Measurements from ENCODE around the gene DOK6.

The DOK6 gene

DNA sequence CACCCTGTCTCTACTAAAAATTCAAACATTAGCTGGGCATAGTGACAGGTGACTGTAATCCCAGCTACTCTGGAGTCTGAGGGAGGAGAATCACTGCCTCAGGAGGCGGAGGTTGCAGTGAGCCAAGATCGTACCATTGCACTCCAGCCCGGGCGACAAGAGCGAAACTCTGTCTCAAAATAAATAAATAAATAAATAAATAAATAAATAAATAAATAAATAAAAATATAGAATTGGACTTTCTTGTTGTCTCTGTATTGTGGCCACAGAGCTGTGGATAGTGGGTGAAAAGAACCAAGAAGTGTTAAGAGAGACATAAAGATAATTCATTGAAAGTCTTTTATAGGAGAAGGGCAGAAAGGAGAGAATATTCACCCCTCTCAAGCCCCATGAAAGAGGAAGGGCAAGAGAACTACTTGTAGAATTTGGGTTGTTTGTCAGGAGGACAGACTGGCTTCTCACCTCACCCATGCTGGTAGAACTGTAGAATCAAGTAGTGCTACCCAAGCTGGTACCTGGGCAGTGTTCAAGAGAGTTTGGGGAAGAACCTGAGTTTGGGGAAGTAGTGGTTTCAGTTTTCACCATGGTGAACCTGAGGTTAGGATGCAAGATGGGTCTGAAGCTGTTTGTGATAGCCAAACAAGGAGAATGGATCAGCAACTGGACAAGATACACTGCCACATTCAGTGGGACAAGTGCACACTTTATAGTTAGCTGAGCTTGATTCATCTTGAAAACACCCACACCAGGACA lies 290.5 kb downstream of the DOK6 start:
- no peak for DNase-seq (ENCODE audit: low read depth in 1 of 2, low spot score in 1 of 2)
- no peak for TF ChIP-seq JUND (IDR thresholded peaks at IDR 0.05; ENCODE audit: low read depth)
- in situ Hi-C loops (cut with HindIII; ENCODE audit: low pct_unique_long_range_greater_than_20kb, low sequenced_read_pairs), result no loop called here

DNA sequence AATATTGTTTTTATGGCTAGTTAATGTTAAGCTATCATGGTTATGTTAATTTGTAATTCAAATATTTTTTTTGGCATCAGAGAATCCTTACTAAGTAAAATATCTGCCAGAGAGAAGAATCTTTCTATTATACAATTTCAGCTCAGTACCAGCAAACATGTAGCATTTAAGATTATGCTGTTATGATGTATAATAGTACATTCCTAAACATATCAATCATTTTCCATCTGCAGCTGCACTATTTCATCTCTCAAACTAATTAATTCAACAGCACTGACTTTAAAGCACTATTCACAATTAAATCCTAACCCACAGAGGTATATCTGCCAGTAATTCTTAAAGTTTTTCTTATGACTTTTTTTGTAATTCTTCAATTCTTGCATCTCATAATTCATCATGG lies 296.4 kb downstream of the DOK6 start:
- TF ChIP-seq JUND (IDR thresholded peaks at IDR 0.05; ENCODE audit: low read depth), result no peak
- in situ Hi-C loops (cut with HindIII; ENCODE audit: low pct_unique_long_range_greater_than_20kb, low sequenced_read_pairs), result no loop called here
- no peak for DNase-seq (ENCODE audit: low read depth in 1 of 2, low spot score in 1 of 2)

DNA sequence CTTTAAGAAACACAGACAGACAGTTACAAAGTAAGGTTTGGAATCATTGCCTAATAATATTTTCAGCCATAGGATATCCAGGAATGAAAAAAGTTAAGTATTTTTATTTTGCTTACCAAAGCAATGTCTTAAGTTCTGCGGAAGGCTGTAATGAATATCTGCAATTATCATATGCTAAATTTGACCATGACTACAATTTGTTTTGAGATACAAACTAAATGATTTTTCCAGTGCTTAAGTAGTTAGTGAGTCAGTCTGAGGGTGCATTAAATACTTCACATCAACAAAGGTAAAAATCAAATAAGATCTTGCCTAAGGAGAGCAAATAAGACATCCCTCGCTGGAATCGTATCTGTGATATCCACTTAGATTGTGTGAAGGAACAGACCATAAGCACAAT lies 297.0 kb downstream of the DOK6 start:
- no peak for DNase-seq (ENCODE audit: low read depth in 1 of 2, low spot score in 1 of 2)
- no peak for TF ChIP-seq JUND (IDR thresholded peaks at IDR 0.05; ENCODE audit: low read depth)

GRCh38 chr18:69701305-69701704 lies 300.6 kb downstream of the DOK6 start:
- DNase-seq (ENCODE audit: low read depth in 1 of 2, low spot score in 1 of 2), result no peak
- TF ChIP-seq JUND (IDR thresholded peaks at IDR 0.05; ENCODE audit: low read depth), result no peak
- in situ Hi-C loops (cut with HindIII; ENCODE audit: low pct_unique_long_range_greater_than_20kb, low sequenced_read_pairs), result no loop called here

More for the DNA sequence above, 297.0 kb downstream of the DOK6 start:
- in situ Hi-C loops (cut with HindIII; ENCODE audit: low pct_unique_long_range_greater_than_20kb, low sequenced_read_pairs), result no loop called here

DNA sequence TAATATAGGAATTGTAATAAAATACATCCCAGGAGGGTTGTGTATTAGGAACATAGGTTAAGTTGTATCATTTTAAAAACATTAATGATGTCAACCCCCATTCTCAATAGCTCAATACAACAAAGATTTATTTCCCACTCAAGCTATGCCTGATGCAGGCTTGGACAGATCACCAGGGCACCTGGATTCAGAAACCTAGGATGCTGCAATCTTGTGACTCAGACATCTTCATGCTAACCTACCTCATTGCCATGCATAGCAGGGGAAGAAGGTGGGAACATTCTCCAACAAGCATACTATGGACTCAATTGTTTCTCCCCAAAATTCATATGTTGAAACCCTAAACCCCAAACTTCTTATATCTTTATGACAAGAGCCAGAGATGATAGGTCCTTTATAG lies 302.8 kb downstream of the DOK6 start:
- TF ChIP-seq JUND (IDR thresholded peaks at IDR 0.05; ENCODE audit: low read depth), result no peak
- DNase-seq (ENCODE audit: low read depth in 1 of 2, low spot score in 1 of 2), result no peak
- in situ Hi-C loops (cut with HindIII; ENCODE audit: low pct_unique_long_range_greater_than_20kb, low sequenced_read_pairs), result no loop called here

- DNase-seq (ENCODE audit: low read depth in 1 of 2, low spot score in 1 of 2), result no peak
- in situ Hi-C loops (cut with HindIII; ENCODE audit: low pct_unique_long_range_greater_than_20kb, low sequenced_read_pairs), result no loop called here
- no peak for TF ChIP-seq JUND (IDR thresholded peaks at IDR 0.05; ENCODE audit: low read depth)
Measured at GRCh38 chr18:69705987-69706386, 305.3 kb downstream of the DOK6 start.

GRCh38 chr18:69708844-69709243 lies 308.2 kb downstream of the DOK6 start:
- no peak for DNase-seq (ENCODE audit: low read depth in 1 of 2, low spot score in 1 of 2)
- TF ChIP-seq JUND (IDR thresholded peaks at IDR 0.05; ENCODE audit: low read depth), result no peak
- in situ Hi-C loops (cut with HindIII; ENCODE audit: low pct_unique_long_range_greater_than_20kb, low sequenced_read_pairs), result no loop called here

GRCh38 chr18:69715191-69715795 lies 314.6 kb downstream of the DOK6 start:
- in situ Hi-C loops (cut with HindIII; ENCODE audit: low pct_unique_long_range_greater_than_20kb, low sequenced_read_pairs), result no loop called here
- no peak for DNase-seq (ENCODE audit: low read depth in 1 of 2, low spot score in 1 of 2)
- no peak for TF ChIP-seq JUND (IDR thresholded peaks at IDR 0.05; ENCODE audit: low read depth)

GRCh38 chr18:69717586-69717985 lies 316.9 kb downstream of the DOK6 start:
- in situ Hi-C loops (cut with HindIII; ENCODE audit: low pct_unique_long_range_greater_than_20kb, low sequenced_read_pairs), result no loop called here
- TF ChIP-seq JUND (IDR thresholded peaks at IDR 0.05; ENCODE audit: low read depth), result no peak
- DNase-seq (ENCODE audit: low read depth in 1 of 2, low spot score in 1 of 2), result no peak

DNA sequence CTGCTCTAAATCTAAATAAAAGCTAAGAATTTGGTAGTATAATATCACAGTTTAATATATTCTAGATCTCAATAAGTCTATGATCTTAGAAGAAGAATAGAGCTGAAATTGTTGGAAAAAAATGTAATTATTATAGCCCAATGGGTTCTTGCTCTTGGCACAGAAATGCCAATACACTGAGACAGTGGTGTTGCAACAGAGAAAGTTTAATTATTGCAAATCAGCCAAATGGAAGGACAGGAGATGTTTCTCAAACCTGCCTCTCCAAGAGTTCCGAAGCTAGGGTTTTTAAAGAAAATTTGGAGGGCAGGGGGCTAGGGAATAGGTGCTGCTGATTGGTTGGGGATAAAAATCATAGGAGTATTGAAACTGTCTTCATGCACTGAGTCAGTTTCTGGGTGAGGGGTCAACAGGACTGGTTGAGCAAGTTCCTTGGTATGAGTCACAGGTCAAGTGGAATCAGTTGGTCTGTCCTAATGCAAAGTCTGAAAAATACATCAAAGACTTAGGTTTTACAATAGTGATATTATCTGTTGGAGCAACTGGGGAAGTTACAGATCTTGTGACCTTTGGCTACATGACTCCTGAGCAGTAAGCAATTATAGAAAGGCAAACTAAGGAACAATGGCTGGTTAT lies 318.3 kb downstream of the DOK6 start:
- in situ Hi-C loops (cut with HindIII; ENCODE audit: low pct_unique_long_range_greater_than_20kb, low sequenced_read_pairs), result no loop called here
- DNase-seq (ENCODE audit: low read depth in 1 of 2, low spot score in 1 of 2), result no peak
- no peak for TF ChIP-seq JUND (IDR thresholded peaks at IDR 0.05; ENCODE audit: low read depth)

- DNase-seq (ENCODE audit: low read depth in 1 of 2, low spot score in 1 of 2), result no peak
- no peak for TF ChIP-seq JUND (IDR thresholded peaks at IDR 0.05; ENCODE audit: low read depth)
- in situ Hi-C loops (cut with HindIII; ENCODE audit: low pct_unique_long_range_greater_than_20kb, low sequenced_read_pairs), result no loop called here
Measured at GRCh38 chr18:69720422-69720821, 319.7 kb downstream of the DOK6 start.

DNA sequence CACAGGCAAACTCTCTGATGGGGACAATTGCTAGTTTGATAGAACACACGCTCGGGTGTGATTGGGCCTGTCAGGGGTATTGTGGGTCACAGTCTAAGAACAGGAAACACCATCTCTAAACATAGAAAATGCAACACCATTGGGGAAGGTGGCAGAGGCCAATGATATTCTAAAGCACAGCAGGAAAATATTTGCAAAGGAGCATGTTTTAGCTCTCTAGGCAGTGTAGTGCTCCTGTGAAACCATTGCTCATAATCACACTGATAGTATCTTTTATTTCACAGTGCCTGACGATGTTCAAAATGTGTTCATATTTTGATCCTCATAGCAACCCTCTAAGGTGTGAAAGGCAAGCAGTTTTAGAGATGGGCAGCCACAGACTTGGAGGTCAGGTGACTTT lies 322.7 kb downstream of the DOK6 start:
- DNase-seq (ENCODE audit: low read depth in 1 of 2, low spot score in 1 of 2), result no peak
- in situ Hi-C loops (cut with HindIII; ENCODE audit: low pct_unique_long_range_greater_than_20kb, low sequenced_read_pairs), result no loop called here
- TF ChIP-seq JUND (IDR thresholded peaks at IDR 0.05; ENCODE audit: low read depth), result no peak

- no peak for TF ChIP-seq JUND (IDR thresholded peaks at IDR 0.05; ENCODE audit: low read depth)
- DNase-seq (ENCODE audit: low read depth in 1 of 2, low spot score in 1 of 2), result no peak
- in situ Hi-C loops (cut with HindIII; ENCODE audit: low pct_unique_long_range_greater_than_20kb, low sequenced_read_pairs), result no loop called here
Measured at GRCh38 chr18:69725009-69725408, 324.3 kb downstream of the DOK6 start.

Measured in T47D (cell line).